NCI-H526 (cell line): ENCODE data around the gene HIVEP2.

Experiments used
- DNase-seq, 2 experiments: peaks; one replicate each; lab custom pipeline; 2025; lab: John Stamatoyannopoulos, UW

Gene HIVEP2

DNA sequence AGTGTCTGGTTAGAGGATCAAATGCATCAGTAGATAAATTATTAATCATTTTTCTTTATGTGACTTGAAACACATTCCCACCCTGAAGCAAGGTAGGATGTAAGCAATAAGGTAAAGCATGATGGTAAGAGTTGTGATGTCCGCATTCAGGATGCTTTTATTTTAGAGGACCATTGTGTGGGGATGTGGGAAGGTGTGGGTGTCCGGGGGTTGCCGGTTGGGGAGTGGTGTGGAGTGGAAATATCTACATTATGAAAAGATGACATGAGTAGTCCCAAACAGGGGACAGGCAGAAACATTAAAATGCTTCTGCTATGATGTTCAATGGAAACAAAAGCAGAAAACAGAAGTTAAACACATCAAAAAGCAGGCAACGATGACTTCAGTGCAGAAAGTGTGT, 215.4 kb downstream of the HIVEP2 start:
- no peak for DNase-seq

DNA sequence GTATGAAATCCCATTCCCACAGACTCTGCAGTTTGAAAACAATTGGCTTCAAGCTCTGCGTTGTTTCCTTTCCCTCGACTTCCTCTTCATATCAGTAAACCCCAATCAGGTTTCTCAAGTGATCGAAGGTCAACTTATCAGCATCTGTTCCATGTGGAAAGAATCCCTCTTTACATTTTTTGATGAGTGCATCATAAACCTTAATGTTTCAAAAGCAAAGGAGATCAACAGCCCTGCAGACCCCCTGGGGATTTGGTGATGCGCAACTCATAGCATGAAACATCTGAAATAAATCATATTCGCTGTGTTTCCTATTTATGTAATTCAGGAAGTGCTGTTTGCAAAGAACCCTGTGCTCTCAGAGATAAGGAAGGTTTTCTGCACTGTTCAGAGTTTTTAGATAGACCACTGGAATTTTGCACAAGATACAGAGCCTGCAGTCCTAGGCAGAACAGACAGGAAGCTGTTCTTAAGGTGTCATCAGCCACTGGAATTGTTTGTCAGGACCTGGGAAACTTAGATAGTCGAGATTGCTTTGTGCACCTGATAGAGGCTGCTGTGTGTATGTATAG, 216.0 kb downstream of the HIVEP2 start:
- no peak for DNase-seq

DNA sequence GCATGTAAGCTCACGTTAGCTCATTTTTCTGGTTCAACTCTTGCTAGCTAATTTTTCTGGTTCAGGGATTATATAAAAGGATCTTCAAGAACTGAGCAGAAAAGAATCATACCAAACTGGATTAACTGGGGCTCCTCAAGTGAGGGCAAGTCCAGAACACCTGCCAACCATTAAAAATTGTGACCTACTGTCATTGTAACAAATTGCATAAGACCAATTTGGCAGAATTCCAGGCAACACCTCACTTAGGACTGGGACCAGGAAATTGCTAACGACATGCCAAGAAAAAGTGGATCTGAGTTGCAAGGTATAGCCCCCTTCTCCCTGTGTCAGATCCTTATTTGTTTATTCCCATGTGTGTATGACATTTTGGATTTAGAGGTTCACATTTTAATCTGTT, 216.6 kb downstream of the HIVEP2 start:
- no peak for DNase-seq

DNA sequence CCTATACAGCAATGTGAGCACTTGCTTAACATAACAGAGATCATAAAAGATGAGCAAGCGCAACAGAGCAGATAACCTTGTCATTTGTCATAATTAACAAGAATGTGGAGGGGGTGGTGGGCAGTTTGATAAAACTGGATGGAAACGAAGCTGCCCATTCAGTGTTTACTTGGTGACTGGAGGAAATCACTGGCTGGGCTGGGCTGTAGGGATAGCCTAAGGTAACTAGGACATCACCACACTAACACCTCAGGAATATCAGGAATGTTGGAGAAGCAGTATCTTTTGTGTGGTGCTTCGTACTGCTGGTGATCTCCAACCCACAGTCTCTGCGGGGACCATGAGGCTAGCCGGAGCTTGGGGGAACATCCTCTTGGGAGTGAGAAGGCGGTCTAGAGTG, 218.4 kb downstream of the HIVEP2 start:
- DNase-seq = no peak

DNA sequence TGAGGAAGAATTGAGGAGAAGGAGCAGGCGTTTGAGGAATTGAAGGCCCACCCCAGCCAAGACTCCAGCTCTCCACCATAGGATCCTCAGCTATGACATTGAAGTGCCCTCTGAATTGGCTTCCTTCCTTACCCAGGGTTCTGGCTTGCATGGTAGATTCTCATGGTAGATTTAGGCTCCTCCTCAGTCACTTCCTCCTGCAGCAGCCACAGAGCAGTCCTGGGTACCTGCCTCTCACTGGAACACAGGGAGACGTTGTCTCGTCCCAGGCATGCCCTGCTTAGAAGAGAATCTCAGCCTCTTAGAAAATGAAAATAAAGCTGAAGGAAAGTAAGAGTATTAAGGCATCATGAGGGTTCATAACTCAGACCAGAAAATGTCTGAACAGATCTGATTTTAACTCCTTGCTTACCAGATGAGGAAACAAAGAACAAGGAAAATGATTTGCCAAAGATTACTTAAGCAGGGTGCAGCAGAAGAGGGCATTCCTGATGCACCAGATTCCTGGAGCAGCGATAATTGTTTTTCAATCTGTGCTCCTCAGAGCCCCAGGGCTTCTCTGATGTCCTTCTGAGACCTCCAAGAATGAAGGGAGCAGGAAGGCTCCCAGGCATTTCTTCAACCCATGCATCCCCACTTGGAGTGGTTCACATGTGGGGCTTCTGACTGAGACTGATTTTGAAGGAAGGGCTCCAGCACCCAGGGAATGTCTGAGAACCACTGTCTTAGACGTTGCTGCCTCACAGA, 219.8 kb downstream of the HIVEP2 start:
- no peak for DNase-seq

DNA sequence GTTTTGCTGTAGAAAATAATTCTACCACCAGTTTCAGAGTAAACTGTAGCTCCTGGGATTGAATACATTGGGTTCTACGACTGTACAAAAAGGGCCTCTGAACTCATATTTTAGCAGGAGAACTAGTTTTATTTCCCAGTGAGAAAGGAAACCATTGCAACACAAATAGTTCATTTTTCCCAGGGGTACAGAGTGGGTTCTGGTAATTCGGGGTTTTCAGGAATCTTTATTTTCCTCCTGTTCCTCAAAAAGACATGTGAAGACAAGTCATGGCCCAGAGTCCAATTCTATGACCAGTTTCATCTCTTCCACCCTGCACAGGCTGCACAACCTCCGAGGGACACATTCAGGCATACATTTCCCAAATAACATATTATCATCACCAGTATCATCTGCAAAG, 222.1 kb downstream of the HIVEP2 start:
- DNase-seq = no peak

DNA sequence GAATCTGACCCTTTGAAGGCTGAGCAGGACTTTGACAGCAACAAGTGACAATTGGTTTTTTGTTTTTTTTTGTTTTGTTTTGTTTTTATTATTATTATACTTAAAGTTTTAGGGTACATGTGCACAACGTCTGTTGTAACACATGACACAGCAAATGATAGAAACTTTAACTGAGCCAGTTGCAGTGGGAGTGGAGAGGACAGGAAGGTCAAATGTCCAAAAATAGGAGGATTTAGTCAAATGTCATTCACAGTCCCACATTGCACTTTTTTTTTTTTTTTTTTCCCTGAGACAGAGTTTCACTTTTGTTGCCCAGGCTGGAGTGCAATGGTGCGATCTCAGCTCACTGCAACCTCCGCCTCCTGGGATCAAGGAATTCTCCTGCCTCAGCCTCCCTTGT, 223.0 kb downstream of the HIVEP2 start:
- no peak for DNase-seq

DNA sequence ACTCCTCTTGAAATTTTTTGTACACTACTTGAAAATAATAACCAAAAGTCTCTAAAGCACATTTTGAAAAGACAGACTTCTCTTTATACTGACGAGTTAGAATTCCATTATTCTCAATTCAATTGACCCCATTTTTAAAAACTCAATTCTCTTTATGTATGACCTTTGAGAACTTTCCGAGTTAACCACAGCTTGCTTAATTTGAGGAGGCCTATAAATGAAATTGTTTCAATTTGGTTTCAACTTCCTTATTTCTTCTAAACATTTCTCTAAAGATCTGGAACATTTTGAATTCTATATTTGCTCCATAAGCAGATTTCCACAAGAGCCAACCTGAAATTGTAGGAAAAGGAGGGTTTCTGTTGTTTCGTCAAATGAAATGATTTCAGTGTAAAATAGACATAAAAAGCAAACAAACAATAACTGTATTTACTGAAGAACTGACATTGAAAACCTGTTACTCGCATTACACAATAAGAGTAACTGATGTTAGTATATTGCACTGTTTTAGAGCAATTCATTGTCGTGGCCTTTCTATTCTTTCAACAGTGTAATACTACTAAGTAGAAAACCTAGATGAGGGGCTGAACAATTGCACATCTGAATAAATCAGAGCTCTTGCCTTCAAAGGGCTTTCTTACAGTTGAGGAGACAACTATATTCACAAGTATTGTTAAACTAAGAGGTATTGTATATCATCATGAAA, 223.6 kb downstream of the HIVEP2 start:
- no peak for DNase-seq

DNA sequence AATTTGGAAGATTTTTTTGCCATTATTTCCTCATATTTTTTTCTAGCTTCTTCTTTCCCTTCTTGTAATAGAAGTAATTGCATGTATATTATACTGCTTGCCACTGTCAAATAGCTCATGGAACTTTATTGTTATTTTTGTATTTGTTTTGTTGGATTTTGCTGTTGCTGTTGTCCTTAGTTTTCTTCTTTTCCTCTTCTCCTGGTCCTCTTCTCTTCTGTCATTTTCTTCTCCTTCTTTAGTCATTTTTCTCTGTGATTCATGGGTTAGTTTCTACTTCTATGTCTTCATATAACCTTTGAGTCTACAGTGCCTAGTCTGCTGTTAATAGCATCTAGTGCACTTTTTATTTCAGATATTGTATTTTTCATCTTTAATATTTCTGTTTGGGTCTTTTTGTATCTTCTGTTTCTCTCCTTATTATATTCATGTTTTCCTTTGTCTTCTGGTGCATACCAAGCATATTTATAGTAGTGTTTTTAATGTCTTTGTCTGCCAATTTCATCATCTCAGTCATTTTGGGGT, 226.2 kb downstream of the HIVEP2 start:
- no peak for DNase-seq

DNA sequence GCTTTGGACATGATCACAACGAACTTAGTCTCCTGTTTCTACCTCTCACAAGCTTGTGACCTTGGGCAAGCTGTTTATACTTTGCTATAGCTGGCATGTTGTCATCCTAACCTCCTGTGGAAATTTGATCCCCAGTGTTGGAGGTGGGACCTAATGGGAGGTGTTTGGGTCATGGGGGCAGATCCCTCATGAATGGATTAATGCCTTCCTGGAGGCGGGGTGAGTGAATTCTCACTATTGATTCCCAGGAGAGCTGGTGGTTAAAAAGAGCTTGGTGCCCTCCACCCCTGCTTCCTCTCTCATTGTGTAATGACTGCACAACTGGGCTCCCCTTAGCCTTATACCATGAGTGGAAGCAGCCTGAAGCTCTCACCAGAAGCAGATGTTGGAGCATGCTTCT, 228.9 kb downstream of the HIVEP2 start:
- DNase-seq = no peak

DNA sequence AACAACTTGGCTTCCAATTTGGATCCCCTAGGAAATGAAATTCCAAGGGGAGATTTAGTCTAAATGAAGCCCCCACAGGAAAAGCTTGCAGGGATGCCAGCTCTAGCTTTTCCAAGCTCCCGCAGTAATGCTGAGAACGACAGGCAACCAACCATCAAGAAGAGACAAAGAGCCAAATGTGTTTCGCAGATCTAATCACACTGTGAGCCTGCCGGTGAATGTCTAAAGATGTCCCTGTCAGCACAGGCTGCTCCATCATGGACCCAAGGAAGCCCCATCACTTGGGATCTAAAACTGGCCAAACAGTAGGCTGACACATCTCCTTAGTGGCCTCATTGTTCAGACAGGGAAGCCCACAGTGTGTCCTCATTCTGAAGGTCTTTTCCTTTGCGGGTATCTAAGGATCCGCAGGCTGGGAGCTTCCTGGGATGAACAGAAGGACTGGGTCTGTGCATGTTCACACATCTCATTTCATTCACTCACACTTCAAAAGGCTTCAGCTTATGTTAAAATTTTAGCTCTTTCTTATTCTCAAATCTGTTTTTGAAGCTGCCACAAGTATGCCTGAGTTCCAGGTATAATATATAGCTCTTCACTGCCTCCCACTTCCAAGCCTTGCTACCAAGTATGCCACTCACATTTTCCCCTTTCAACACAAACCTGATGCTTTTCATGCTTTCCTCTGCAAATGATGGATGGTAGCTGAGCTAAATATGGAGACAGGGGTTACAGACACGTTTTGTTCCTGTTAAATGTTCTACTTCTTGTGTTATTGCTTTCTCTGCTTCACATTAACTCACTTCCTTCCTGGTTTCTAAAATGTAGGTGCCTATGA, 229.8 kb downstream of the HIVEP2 start:
- DNase-seq = no peak

DNA sequence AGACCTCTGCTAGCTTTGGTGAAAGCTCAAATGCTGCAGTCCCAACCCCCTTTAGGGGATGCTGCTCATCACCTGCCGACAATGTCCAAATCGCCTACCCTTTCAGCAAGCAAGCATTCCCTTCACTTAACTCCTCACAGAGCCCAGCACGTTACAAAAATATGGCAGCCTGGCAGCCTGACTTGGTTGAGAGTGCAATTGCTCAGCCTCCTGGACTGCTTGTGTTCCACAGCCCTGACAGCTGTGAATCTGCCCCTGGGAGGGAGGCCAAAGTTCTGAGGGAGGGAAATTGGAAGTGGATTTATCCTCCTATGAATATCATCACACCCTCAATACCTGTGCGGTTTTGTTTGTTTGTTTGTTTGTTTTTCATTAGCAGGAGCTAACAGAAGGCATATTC, 231.0 kb downstream of the HIVEP2 start:
- no peak for DNase-seq

DNA sequence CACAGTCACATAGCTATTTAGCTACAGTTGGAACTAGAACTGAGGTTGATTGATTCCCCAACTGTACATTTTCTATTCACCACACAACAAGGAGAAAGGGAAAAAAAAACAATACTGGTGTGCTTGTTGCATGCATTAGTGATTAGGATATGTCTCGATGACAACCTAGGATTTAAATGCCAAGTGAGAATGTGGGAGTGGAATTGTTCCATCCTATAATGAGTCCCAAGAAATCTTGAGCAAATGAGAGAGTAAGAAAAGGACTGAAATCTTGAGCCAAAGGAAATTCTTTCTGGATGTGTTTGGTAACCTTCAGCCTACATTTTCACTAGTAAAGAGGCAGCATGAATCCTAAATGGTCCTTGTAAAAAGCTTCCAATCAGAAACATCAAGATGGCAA, 232.7 kb downstream of the HIVEP2 start:
- no peak for DNase-seq

DNA sequence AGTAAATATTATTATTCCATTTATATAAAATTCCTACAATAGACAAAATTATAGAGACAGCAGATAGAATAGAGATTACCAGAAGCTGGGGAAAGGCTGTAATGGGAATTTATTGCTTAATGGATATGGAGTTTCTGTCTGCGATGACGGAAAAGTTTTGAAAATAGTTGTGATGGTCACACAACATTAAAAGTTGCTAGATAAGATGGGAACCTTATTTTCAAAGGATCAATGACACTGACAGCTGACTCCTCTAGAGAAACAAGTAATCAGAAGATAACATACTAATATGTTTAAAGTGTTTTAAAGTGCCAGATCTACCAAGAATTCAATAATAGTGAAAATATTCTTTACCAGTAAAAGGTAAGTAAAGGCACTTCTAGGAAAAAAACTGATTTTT, 236.3 kb downstream of the HIVEP2 start:
- no peak for DNase-seq

DNA sequence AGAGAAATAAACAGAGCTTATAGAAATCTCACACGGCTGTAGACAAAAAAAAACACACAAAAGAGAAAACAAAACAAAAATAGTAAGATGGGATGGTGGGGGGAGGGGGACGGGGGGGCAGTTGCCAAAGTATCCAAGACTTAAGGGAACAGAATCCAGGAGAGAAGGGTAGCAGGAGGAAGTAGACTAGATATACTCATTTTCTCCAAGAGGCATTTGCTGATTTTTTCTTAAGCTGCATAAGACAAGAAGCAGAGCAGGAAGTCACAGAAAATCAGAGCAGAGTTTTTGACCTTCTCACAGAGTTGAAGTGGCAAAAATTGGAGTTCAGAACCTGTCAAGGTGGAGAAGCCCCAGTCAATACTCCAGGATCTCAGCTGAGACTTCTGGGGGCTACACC, 237.7 kb downstream of the HIVEP2 start:
- DNase-seq = no peak

DNA sequence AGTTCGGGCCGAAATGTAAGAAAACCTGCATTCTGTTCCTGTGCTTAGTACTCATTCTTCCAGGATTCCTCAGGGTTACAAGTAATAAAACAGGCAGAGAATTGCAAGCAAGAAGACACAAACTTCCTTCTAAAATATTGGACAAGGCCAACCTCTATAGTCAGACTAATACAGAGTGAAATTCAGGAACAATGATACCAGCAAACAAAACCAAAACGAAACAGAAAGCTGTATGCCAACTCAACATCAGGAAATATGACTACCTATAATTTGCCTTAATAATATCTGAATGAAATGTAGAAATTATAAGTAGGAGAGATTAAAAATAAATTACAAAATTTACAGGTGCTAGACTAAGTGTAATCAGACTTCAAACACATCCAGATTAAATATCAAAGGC, 238.8 kb downstream of the HIVEP2 start:
- no peak for DNase-seq

DNA sequence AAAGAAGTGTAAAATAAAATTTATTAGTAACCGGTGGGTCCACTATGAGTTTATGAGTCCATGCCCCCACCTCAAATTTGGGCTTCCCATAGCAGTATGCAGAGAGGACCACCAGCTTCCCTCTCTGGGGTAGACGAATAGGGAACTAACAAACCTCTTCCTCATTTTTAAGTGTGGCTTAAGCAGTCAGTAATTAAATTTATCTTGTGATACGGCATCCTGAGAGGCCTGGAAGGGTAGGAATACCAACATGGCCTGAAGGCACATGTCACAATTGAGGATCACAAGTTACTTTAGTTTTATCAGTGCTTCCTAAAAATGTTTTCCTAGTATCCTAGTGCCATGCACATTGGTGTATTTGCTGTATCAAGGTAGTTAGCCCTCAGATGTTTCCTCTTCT, 239.9 kb downstream of the HIVEP2 start:
- no peak for DNase-seq

DNA sequence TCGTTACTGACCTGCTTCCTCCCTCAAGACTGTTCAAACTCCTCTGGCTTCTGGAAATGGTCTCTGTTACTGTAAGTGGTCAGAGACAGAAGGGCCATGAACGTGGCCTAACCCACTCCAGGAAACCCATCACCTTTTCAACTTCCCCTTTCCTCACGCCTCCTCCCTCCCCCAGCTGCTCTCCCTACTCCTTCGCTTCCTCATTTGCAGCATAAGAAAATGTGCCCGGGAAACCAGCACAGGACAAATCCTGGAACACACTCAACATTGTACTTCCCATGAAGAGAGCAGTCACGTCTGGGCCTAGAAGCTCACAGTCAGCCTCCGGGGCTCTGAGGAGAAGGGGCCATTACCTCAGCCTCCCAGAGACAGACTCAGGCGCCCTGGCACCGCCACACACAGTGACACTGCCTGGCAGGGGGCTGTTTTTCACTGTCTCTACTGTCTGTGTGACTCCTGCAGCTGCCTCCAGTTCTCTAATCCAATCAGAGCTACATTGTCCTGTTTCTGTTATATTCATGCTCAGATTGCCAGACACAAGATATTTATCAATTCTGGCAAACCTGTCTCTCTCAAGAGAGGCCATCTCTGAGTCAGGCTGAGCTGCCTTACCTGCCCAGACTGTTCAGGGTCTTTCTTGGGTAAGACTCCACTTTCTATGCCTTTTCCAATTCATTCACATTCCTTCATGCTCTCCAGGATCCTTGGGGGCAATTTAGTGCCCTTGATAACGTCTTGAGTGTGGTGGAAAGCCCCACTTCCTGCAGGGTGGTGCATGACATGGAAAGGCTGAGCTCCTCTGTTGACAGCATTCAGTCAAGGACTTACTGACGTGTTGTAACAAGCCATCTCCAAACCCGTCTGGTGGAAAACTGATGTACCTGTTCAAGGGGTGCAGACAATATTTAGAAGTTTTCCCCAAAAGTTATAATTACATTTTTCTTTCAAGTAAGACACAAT, 242.2 kb downstream of the HIVEP2 start:
- no peak for DNase-seq
